HepG2 (cell line): ENCODE data around the gene ANKRD11. TPM values are rescaled to one million over a fixed set of nuclear protein-coding genes. Genes with fewer than 3 reads are reported as not detected.

ENCODE experiments used
- ATAC-seq: fragments of 200-7000 bp; cut with Tn5 transposase; 3 replicates; pipeline ENCODE4 v1.9.1; 2020; ENCODE audit warnings: mild to moderate bottlenecking, moderate library complexity
- BruUV-seq: library from RNA; stranded (reverse); fragments of 400-500 nt; replicated peaks from 2 replicates; lab custom pipeline; 2021; lab: Mats Ljungman, UMichigan
- CTCF ChIA-PET: fragments of 300-600 bp; formaldehyde crosslinking; extraction: SDS; loops from one replicate; lab custom pipeline; 2021; ENCODE audit warnings: low total read pairs, inconsistent platforms, low intra/inter-chr PET ratio; lab: Yijun Ruan, JAX
- POLR2A ChIA-PET: fragments of 350-600 bp; sonication (Branson Sonifier 250); formaldehyde crosslinking; loops from one replicate; lab custom pipeline; 2020; ENCODE audit warnings: antibody characterized with exemption, inconsistent platforms; lab: Yijun Ruan, JAX
- DNase-seq: peaks from one replicate; pipeline ENCODE4 v3.0.0-alpha.2; 2015; ENCODE audit warnings: low spot score
- FAIRE-seq: peaks from 3 replicates; lab custom pipeline; 2011; peaks lifted over from hg19 to GRCh38; lab: Jason Lieb, UNC
- H2AFZ ChIP-seq: one replicate; pipeline ENCODE4 v1.6.1; 2011; ENCODE audit warnings: low read length, inconsistent platforms
- H3K27ac ChIP-seq: fragments of 300-600 bp; 3 replicates; pipeline ENCODE4 v1.8.0; 2011; ENCODE audit warnings: mixed run types, mild to moderate bottlenecking, mixed read lengths, low read length, inconsistent platforms; ENCODE audit not compliant: insufficient read depth; ENCODE audit errors: extremely low read length
- H3K27me3 ChIP-seq, 2 experiments: fragments of 200-600 bp in 1 of 2; 2 replicates in 1 of 2; 3 replicates in 1 of 2; pipeline versions ENCODE4 v1.6.0 to v1.8.0; 2011; ENCODE audit warnings: low read length in 2 of 2, mild to moderate bottlenecking in 2 of 2, moderate library complexity in 2 of 2, inconsistent platforms in 1 of 2; ENCODE audit not compliant: insufficient read depth in 2 of 2, control insufficient read depth in 1 of 2
- H3K36me3 ChIP-seq, 2 experiments: fragments of 200-600 bp in 1 of 2; replicated peaks in 1 of 2; 2 replicates in 1 of 2; 3 replicates in 1 of 2; pipeline versions ENCODE4 v1.5.1 to v1.8.0; 2011; ENCODE audit warnings: low read length in 2 of 2, inconsistent platforms in 1 of 2; ENCODE audit not compliant: insufficient read depth in 2 of 2, control insufficient read depth in 1 of 2
- H3K4me1 ChIP-seq: 2 replicates; pipeline ENCODE4 v1.5.1; 2012; ENCODE audit warnings: low read length, inconsistent platforms; ENCODE audit not compliant: insufficient read depth
- H3K4me2 ChIP-seq: 2 replicates; pipeline ENCODE4 v1.6.0; 2011; ENCODE audit warnings: low read depth, low read length, inconsistent platforms
- H3K4me3 ChIP-seq, 3 experiments: fragments of 200-600 bp in 1 of 3; sonication (generic), shearing (Covaris generic) in 1 of 3; replicated peaks in 1 of 3; 2 replicates each; pipeline ENCODE4 v1.5.1; 2011 to 2016; ENCODE audit warnings: low read length in 3 of 3, inconsistent platforms in 2 of 3, low read depth in 2 of 3, mild to moderate bottlenecking in 2 of 3, control low read depth in 1 of 3, mixed read lengths in 1 of 3; ENCODE audit not compliant: insufficient read depth in 1 of 3
- H3K79me2 ChIP-seq: one replicate; pipeline ENCODE4 v1.6.1; 2011; ENCODE audit warnings: low read length, inconsistent platforms; ENCODE audit not compliant: insufficient read depth
- H3K9ac ChIP-seq: 2 replicates; pipeline ENCODE4 v1.6.0; 2011; ENCODE audit warnings: mild to moderate bottlenecking, low read depth, low read length, inconsistent platforms; ENCODE audit not compliant: insufficient read depth
- H3K9me3 ChIP-seq: 2 replicates; pipeline ENCODE4 v1.5.1; 2012; ENCODE audit warnings: mild to moderate bottlenecking, low read length
- H4K20me1 ChIP-seq: 2 replicates; pipeline ENCODE4 v1.6.0; 2011; ENCODE audit warnings: inconsistent platforms, mild to moderate bottlenecking, low read length, moderate library complexity; ENCODE audit not compliant: insufficient read depth
- ATF7 ChIP-seq, 2 experiments: fragments of 450-650 bp in 1 of 2; sonication (generic) in 1 of 2; formaldehyde crosslinking in 1 of 2; IDR thresholded peaks; 2 replicates each; pipeline versions ENCODE4 v1.4.0 to v1.6.1; 2016 to 2020; ENCODE audit warnings: antibody characterized with exemption in 1 of 2, mild to moderate bottlenecking in 1 of 2, missing genetic modification reagents in 1 of 2
- CC2D1A ChIP-seq: sonication (generic); formaldehyde crosslinking; IDR thresholded peaks from 2 replicates; pipeline ENCODE4 v1.8.1; 2023; ENCODE audit warnings: mild to moderate bottlenecking, missing genetic modification reagents
- EZH2 ChIP-seq: conservative IDR thresholded peaks from 2 replicates; pipeline ENCODE4 v1.6.1; 2012; ENCODE audit warnings: mild to moderate bottlenecking, low read depth, low read length, moderate library complexity
- FOXC1 ChIP-seq: sonication (generic); formaldehyde crosslinking; IDR thresholded peaks from 2 replicates; pipeline ENCODE4 v1.8.0; 2022; ENCODE audit warnings: mild to moderate bottlenecking, missing genetic modification reagents, borderline replicate concordance
- GATAD1 ChIP-seq: IDR thresholded peaks from 2 replicates; pipeline ENCODE4 v1.6.1; 2016; ENCODE audit warnings: missing genetic modification reagents, missing compliant biosample characterization
- HHEX ChIP-seq: IDR thresholded peaks from 2 replicates; pipeline ENCODE4 v1.6.1; 2016; ENCODE audit warnings: control low read depth
- IKZF4 ChIP-seq: sonication (generic); formaldehyde crosslinking; IDR thresholded peaks from 2 replicates; pipeline ENCODE4 v1.5.1; 2020; ENCODE audit warnings: borderline replicate concordance, mild to moderate bottlenecking, low read depth, missing genetic modification reagents; ENCODE audit errors: not compliant biosample characterization
- PCBP2 ChIP-seq: fragments of 200-400 bp; formaldehyde crosslinking; optimal IDR thresholded peaks from 2 replicates; pipeline ENCODE3; 2018; ENCODE audit warnings: low read length, low read depth; ENCODE audit not compliant: poor library complexity, severe bottlenecking
- SNAI1 ChIP-seq: sonication (generic); formaldehyde crosslinking; IDR thresholded peaks from 2 replicates; pipeline ENCODE4 v1.5.0; 2020; ENCODE audit warnings: mild to moderate bottlenecking, missing genetic modification reagents, borderline replicate concordance
- TBX2 ChIP-seq: sonication (generic); formaldehyde crosslinking; IDR thresholded peaks from 2 replicates; pipeline ENCODE4 v1.5.0; 2020; ENCODE audit warnings: missing genetic modification reagents, mild to moderate bottlenecking, borderline replicate concordance
- TGIF2 ChIP-seq: IDR thresholded peaks from 2 replicates; pipeline ENCODE4 v1.6.1; 2016; ENCODE audit warnings: control low read depth, missing compliant biosample characterization
- ZBTB38 ChIP-seq: sonication (generic); formaldehyde crosslinking; IDR thresholded peaks from 2 replicates; pipeline ENCODE4 v1.5.1; 2020; ENCODE audit warnings: mild to moderate bottlenecking, missing genetic modification reagents
- ZNF10 ChIP-seq: sonication (generic); formaldehyde crosslinking; IDR thresholded peaks from 2 replicates; pipeline ENCODE4 v1.4.0; 2020; ENCODE audit warnings: mild to moderate bottlenecking, low read depth, missing genetic modification reagents, borderline replicate concordance
- ZNF230 ChIP-seq: sonication (generic); formaldehyde crosslinking; IDR thresholded peaks from 2 replicates; pipeline ENCODE4 v1.4.0; 2020; ENCODE audit warnings: mild to moderate bottlenecking, missing genetic modification reagents
- WGBS: methylation state at CpG from one replicate; pipeline ENCODE4 v1.1.6; 2017; ENCODE audit warnings: low lambda C conversion rate; 5-methylcytosine and 5-hydroxymethylcytosine counted together
- in situ Hi-C: cut with HindIII; loops from 2 replicates; pipeline ENCODE4 v1.10.0; 2017; ENCODE audit warnings: low pct_unique_long_range_greater_than_20kb; ENCODE audit not compliant: extremely low pct_ligation_motif_present
- intact Hi-C: fragments of 100-400 bp; cut with micrococcal nuclease; formaldehyde crosslinking; loops from one replicate; pipeline ENCODE4 v1.10.0; 2022; ENCODE audit not compliant: unreplicated experiment
- polyA plus RNA-seq, 8 experiments: library from polyadenylated mRNA; depleted of rRNA in 3 of 8; stranded (reverse) in 7 of 8; unstranded in 1 of 8; fragments of >200 nt; fragmentation: Illumina TruSeq in 4 of 8; extraction: Trizol in 4 of 8; gene quantifications; 2 replicates each; pipeline versions ENCODE4 v1.2.1 to v1.2.3, GENCODE V29; 2011 to 2016; ENCODE audit warnings: low read depth in 4 of 8, missing spikeins in 1 of 8, mixed read lengths in 1 of 8; ENCODE audit not compliant: insufficient read depth in 1 of 8
- total RNA-seq, 5 experiments: library from RNA; depleted of rRNA; stranded (reverse); fragments of >200 nt; fragmentation: Illumina TruSeq; extraction: Trizol; gene quantifications; 2 replicates each; pipeline ENCODE4 v1.2.3, GENCODE V29; 2016; ENCODE audit warnings: low read depth in 1 of 5
- TF ChIP-seq, protein P1 (sequence below): sonication (generic); formaldehyde crosslinking; IDR thresholded peaks from 2 replicates; pipeline ENCODE4 v1.4.0; 2020; ENCODE audit warnings: missing genetic modification reagents
- TF ChIP-seq, protein P2 (sequence below), 2 experiments: sonication (generic) in 1 of 2; formaldehyde crosslinking in 1 of 2; IDR thresholded peaks; 2 replicates each; pipeline versions ENCODE4 v1.4.0 to v1.6.1; 2018 to 2020; ENCODE audit warnings: missing genetic modification reagents in 2 of 2, borderline replicate concordance in 1 of 2, low read depth in 1 of 2, mild to moderate bottlenecking in 1 of 2, missing biosample characterization in 1 of 2

The ANKRD11 gene
- total and polyA plus RNA-seq, 2 of the 13 experiments (the other 11 are each of a cell fraction or from before 2014, with no cell fraction given) = 21.4 to 38.4 TPM

DNA sequence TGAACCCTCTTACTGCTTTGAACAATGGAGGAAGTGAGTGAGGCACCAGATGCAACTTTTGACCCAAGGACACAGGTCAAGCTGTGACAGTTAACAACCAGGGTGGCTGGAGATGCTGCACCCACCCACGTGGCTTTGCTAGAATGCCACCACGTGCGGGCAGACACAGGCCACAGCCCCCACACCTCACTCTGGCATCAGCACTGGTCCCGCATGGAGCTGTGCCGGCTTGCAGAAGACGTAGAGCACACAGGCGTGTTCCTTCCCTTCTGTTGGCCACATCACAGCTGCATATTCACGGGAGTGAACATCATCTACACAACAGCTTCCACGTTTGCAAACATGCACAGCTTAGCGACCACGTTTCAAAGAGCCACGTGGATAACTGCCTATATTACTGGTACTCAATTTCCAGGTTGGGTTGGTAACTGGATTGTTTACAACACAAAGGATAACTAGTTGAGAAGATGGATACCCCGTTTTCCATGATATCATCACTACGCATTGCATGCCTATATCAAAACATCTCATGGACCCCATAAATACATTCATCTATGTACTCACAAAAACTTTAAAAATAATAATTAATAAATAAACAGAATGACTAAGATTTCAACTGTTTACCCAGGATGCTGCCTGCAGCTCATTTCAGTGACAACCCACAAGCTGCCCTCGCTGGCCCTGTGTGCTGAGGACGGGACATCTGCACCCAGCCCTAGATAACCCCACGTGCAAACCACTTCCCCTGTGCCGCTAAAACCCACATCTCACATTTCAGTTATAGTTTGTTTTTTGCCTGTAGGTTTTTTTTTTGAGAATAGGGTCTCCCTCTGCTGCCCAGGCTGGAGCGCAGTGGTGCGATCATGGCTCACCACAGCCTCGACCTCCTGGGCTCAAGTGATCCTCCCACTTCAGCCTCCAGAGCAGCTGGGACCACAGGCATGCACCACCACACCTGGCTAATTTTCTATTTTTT is 132.0 kb downstream of the ANKRD11 start (continued):
- TF ChIP-seq EZH2 (no peak), FOXC1 (CRISPR knock-in tag) (no peak)
- TF ChIP-seq, all 625 proteins: peak for 8

DNA sequence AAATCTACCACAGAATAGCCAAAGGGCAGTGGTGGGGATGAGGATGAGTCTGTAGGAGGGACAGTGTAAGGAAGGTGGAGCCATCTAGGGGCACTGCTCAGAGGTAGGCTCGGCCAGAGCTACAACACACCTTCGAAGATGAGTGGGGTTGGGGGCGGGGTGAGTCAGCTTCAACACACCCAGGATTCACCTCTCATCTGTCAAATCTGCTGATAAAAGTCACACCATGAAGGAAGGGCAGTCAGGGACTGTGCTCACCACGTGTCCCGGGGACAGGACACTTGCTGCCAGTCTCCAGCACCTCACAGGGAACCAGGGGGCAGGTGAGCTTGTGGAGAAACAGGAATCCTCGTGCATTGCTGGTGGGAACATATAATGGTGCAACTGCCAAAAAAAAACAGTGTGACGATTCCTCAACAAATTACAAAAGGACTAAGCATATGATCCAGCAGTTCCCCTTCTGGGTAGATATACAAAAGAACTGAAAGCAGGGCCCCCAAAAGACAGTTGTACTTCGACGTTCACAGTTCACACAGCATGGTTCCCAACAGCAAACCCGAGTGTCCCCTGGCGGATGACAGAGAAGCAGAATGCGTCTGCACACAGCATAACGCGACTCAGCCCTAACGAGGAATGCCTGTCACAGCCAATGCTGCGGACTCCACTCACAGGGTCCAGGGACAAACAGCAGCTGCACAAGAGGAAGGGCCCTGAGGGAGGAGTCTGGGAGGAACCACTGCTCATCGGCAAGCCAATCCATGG is 133.1 kb downstream of the ANKRD11 start:
- Histone ChIP-seq H2AFZ (no peak overlapping the region), H3K4me3 (no peak overlapping the region), H3K4me2 (no peak overlapping the region), H3K27me3 (no peaks in the 10 kb centered on the region), H3K4me1 (peaks cover 53% of the 10 kb centered on the region), H3K27ac (no peak overlapping the region), H3K36me3 (peaks cover 19 to 41% of the 10 kb centered on the region in 2 experiments), H3K9ac (no peak overlapping the region), H3K79me2 (peaks cover 95% of the 10 kb centered on the region), H4K20me1 (peaks cover 97% of the 10 kb centered on the region), H3K9me3 (no peaks in the 10 kb centered on the region)
- peak; percentile 76 for ATAC-seq
- peak; percentile 40 for DNase-seq
- FAIRE-seq = peak; percentile 56
- in situ Hi-C loops (no loop called here), intact Hi-C loops (no loop called here)
- no TSS peak for BruUV-seq
- POLR2A ChIA-PET = no interaction called here
- CTCF ChIA-PET = no interaction called here
- 80% methylated on average over 17 of the region's 17 CpGs for WGBS
- TF ChIP-seq ZNF230 (CRISPR knock-in tag) (0 out of 2 replicates have a peak, but pooled peaks have one; percentile 27), ZNF10 (CRISPR knock-in tag) (no peak), SNAI1 (CRISPR knock-in tag) (no peak), TGIF2 (CRISPR knock-in tag) (0 out of 2 replicates have a peak, but pooled peaks have one; percentile 32), ZBTB38 (CRISPR knock-in tag) (peak; percentile 81), TBX2 (CRISPR knock-in tag) (no peak), IKZF4 (CRISPR knock-in tag) (no peak), CC2D1A (CRISPR knock-in tag) (no peak), HHEX (no peak), ATF7 (IDR thresholded peaks at IDR 0.05) (no peak), ATF7 (CRISPR knock-in tag; IDR thresholded peaks at IDR 0.05) (no peak), PCBP2 (no peak), GATAD1 (CRISPR knock-in tag) (no peak)
- TF ChIP-seq, protein P1, sequence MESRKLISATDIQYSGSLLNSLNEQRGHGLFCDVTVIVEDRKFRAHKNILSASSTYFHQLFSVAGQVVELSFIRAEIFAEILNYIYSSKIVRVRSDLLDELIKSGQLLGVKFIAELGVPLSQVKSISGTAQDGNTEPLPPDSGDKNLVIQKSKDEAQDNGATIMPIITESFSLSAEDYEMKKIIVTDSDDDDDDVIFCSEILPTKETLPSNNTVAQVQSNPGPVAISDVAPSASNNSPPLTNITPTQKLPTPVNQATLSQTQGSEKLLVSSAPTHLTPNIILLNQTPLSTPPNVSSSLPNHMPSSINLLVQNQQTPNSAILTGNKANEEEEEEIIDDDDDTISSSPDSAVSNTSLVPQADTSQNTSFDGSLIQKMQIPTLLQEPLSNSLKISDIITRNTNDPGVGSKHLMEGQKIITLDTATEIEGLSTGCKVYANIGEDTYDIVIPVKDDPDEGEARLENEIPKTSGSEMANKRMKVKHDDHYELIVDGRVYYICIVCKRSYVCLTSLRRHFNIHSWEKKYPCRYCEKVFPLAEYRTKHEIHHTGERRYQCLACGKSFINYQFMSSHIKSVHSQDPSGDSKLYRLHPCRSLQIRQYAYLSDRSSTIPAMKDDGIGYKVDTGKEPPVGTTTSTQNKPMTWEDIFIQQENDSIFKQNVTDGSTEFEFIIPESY (CRISPR knock-in tag) = peak; percentile 61; the same call in 1 of the 2 replicates
- TF ChIP-seq, protein P2, sequence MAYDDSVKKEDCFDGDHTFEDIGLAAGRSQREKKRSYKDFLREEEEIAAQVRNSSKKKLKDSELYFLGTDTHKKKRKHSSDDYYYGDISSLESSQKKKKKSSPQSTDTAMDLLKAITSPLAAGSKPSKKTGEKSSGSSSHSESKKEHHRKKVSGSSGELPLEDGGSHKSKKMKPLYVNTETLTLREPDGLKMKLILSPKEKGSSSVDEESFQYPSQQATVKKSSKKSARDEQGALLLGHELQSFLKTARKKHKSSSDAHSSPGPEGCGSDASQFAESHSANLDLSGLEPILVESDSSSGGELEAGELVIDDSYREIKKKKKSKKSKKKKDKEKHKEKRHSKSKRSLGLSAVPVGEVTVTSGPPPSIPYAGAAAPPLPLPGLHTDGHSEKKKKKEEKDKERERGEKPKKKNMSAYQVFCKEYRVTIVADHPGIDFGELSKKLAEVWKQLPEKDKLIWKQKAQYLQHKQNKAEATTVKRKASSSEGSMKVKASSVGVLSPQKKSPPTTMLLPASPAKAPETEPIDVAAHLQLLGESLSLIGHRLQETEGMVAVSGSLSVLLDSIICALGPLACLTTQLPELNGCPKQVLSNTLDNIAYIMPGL (CRISPR knock-in tag; IDR thresholded peaks at IDR 0.05; ENCODE audit: borderline replicate concordance in 1 of 2, low read depth in 1 of 2) = 0 out of 4 replicates have a peak, but pooled peaks of 1 of the 2 experiments have one; percentile 28
